Right lobe of liver (tissue), 6 donors: ENCODE data around the gene CDC42BPG. TPM values are rescaled to one million over a fixed set of nuclear protein-coding genes. Genes with fewer than 3 reads are reported as not detected.

Source experiments
- ATAC-seq, 4 donors: fragments of 200-7000 bp; cut with Tn5 transposase; one replicate each; pipeline ENCODE4 v1.9.1; 2020; ENCODE audit warnings: mild to moderate bottlenecking in 4 of 4, moderate library complexity in 4 of 4
- DNase-seq, 3 donors: peaks; one replicate each; pipeline ENCODE4 v3.0.0-alpha.2; 2020
- H3K27ac ChIP-seq, 3 donors: fragments of 200-600 bp; one replicate each; pipeline ENCODE4 v1.8.0; 2022
- H3K27me3 ChIP-seq, 2 donors: fragments of 200-600 bp; one replicate each; pipeline ENCODE4 v1.8.0; 2022
- H3K36me3 ChIP-seq, 4 donors: fragments of 200-600 bp; sonication (generic) in 1 of 4; one replicate each; pipeline versions ENCODE4 v1.5.1 to v1.8.0; 2017 to 2022; ENCODE audit warnings: control low read depth in 1 of 4
- H3K4me1 ChIP-seq, 4 donors: fragments of 200-600 bp; sonication (generic) in 1 of 4; one replicate each; pipeline versions ENCODE4 v1.5.1 to v1.8.0; 2017 to 2022; ENCODE audit warnings: control low read depth in 1 of 4
- H3K4me3 ChIP-seq, 3 donors: fragments of 200-600 bp; one replicate each; pipeline ENCODE4 v1.8.0; 2022
- H3K9me3 ChIP-seq, 4 donors: fragments of 200-600 bp; sonication (generic) in 1 of 4; one replicate each; pipeline versions ENCODE4 v1.5.1 to v1.8.0; 2017 to 2022; ENCODE audit warnings: control low read depth in 1 of 4
- POLR2A ChIP-seq: fragments of 450-650 bp; IDR thresholded peaks from one replicate; pipeline ENCODE4 v1.6.1; 2017; ENCODE audit warnings: antibody characterized with exemption, mild to moderate bottlenecking
- WGBS: methylation state at CpG from one replicate; pipeline ENCODE4 v1.1.6; 2018; ENCODE audit warnings: low coverage, low lambda C conversion rate; ENCODE audit not compliant: insufficient coverage; ENCODE audit errors: missing lambda C conversion rate; 5-methylcytosine and 5-hydroxymethylcytosine counted together
- intact Hi-C, 2 donors: fragments of 100-400 bp; cut with DNase I; formaldehyde crosslinking; loops; one replicate each; pipeline versions ENCODE4 v1.11.2 to v1.14.1; 2022
- total RNA-seq, 6 experiments: library from RNA; depleted of rRNA in 2 of 6; stranded (reverse); fragments of >200 nt in 2 of 6; fragmentation: NEBNext Ultra II Directional in 3 of 6; extraction: Animal tissue kit (Norgen Biotek cat#: 25700) in 3 of 6; gene quantifications; one replicate each; pipeline versions ENCODE4 v1.1.0 to v1.2.4, GENCODE V29; 2016 to 2023
- TF ChIP-seq, protein P1 (sequence below), 4 donors: fragments of 200-600 bp in 3 of 4; fragments of 450-650 bp in 1 of 4; IDR thresholded peaks; one replicate each; pipeline versions ENCODE4 v1.5.1 to v1.8.0; 2016 to 2022; ENCODE audit warnings: antibody characterized with exemption in 4 of 4, mild to moderate bottlenecking in 2 of 4
- donor health status: DM: no; HTN: yes; CAD: no.
- donor health status: DM: no; HTN: no; CAD: no.
- donor health status: DM: no; HTN: no; CAD: no.
- donor health status: DM: no; HTN: yes; CAD: no.
- donor health status: DM: no; HTN: yes; CAD: no.

The CDC42BPG gene
- total RNA-seq, 6 experiments from 2014 or later, result 0.63 to 1.1 (median 0.99) TPM

DNA sequence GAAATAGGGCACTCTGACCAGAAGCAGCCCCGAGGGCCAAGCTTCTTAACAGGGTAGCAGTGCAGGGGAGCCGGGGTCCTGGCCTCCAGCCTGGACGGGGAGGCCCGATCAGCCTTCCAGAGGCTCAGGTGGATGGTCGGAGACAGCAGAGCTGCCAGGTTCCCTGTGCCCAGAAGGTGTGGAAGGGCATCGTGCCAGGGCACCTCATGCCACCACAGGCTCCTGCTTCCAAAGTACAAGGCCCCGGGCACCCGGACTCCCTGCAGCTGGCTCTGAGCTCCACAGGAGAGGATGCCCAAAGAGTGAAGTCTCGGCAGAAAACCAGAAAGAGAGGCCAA is 19.7 kb upstream of the CDC42BPG start:
- Histone ChIP-seq H3K27ac (peak overlapping the region; percentile 49 to 60 (median 52)), H3K27me3 (no peaks in the 10 kb centered on the region), H3K36me3 (no peaks in the 10 kb centered on the region), H3K4me3 (no peak overlapping the region), H3K9me3 (no peaks in the 10 kb centered on the region), H3K4me1 (peaks cover 0 to 27% (median 17%) of the 10 kb centered on the region in 4 donors)
- ATAC-seq (peak; percentile 73 to 87 (median 86)), DNase-seq (peak; percentile 76 to 93 (median 91))
- no CpG with 5 or more reads among the region's 9 CpGs for WGBS
- no peak for TF ChIP-seq POLR2A
- TF ChIP-seq, protein P1, sequence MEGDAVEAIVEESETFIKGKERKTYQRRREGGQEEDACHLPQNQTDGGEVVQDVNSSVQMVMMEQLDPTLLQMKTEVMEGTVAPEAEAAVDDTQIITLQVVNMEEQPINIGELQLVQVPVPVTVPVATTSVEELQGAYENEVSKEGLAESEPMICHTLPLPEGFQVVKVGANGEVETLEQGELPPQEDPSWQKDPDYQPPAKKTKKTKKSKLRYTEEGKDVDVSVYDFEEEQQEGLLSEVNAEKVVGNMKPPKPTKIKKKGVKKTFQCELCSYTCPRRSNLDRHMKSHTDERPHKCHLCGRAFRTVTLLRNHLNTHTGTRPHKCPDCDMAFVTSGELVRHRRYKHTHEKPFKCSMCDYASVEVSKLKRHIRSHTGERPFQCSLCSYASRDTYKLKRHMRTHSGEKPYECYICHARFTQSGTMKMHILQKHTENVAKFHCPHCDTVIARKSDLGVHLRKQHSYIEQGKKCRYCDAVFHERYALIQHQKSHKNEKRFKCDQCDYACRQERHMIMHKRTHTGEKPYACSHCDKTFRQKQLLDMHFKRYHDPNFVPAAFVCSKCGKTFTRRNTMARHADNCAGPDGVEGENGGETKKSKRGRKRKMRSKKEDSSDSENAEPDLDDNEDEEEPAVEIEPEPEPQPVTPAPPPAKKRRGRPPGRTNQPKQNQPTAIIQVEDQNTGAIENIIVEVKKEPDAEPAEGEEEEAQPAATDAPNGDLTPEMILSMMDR (IDR thresholded peaks at IDR 0.05), result no peak
- intact Hi-C loops, result no loop called here

DNA sequence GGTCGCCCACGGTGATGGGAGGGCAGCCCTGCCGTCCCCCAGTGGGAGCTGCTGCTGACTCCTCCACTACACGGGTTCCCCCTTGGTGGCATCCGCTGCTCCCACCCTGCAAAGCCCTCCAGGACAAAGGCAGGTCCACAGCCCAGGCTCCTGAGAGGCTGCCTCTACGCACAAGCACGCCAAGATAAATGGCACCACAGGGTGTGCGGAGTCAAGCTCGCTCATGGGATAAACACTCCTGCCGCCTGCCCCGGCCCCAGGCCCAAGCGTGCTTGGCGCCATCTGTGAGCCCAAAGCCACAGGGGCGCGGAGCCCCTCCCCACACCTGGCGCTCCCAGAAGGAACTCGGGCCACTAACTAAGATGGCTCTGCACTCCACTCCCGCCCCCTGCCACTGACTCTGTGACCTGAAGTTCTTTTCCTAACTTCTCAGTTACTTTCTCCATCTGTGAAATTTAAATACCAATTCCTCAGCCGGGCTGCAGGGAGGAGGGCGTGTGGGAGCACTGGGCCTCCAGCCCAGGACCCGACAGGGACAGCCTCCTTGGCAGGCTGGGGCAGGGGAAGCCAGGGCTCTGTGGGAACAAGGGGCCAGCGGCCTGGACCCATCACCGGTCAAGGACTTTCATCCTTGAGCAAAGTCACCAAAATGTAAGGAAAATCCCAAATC is 19.1 kb upstream of the CDC42BPG start:
- Histone ChIP-seq H3K27ac (peak overlapping the region; percentile 49 to 60 (median 52)), H3K4me1 (peaks cover 0 to 26% (median 16%) of the 10 kb centered on the region in 4 donors), H3K27me3 (no peaks in the 10 kb centered on the region), H3K9me3 (no peaks in the 10 kb centered on the region), H3K36me3 (no peaks in the 10 kb centered on the region), H3K4me3 (no peak overlapping the region)
- DNase-seq, result peak in 1 of 3 donors; percentile 53
- no peak for TF ChIP-seq POLR2A
- TF ChIP-seq, protein P1 (IDR thresholded peaks at IDR 0.05), result no peak
- intact Hi-C loops, result no loop called here
- WGBS, result 71% methylated on average over 6 of the region's 23 CpGs
- ATAC-seq, result peak; percentile 4 to 24 (median 8)

DNA sequence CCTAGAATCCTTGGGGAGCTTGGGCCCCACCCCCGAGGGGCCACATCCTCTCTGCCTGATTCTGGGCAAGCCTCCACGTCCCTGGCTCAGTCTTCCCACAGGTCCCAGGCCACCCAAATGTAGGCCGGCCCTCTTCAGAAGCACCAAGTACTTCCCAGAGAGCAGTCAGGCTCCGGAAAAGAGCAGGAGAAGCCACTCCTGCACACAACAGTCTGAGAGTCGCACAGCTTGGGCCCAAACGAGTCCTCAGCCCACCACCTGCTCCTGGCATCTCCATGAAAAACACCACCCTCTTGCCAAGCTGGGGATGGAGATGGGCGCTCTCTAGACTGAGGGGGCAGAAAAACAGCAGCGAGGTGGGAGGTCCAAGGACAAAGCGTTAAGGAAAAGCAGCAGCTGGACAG is 18.5 kb upstream of the CDC42BPG start:
- Histone ChIP-seq H3K27ac (peak overlapping the region in 2 of 3 donors; percentile 52 to 60), H3K4me3 (no peak overlapping the region), H3K4me1 (peaks cover 0 to 26% (median 16%) of the 10 kb centered on the region in 4 donors), H3K27me3 (no peaks in the 10 kb centered on the region), H3K36me3 (no peaks in the 10 kb centered on the region), H3K9me3 (no peaks in the 10 kb centered on the region)
- TF ChIP-seq POLR2A, result no peak
- TF ChIP-seq, protein P1 (IDR thresholded peaks at IDR 0.05), result no peak
- intact Hi-C loops, result no loop called here
- 84% methylated on average over 6 of the region's 9 CpGs for WGBS
- no peak for ATAC-seq
- no peak for DNase-seq

DNA sequence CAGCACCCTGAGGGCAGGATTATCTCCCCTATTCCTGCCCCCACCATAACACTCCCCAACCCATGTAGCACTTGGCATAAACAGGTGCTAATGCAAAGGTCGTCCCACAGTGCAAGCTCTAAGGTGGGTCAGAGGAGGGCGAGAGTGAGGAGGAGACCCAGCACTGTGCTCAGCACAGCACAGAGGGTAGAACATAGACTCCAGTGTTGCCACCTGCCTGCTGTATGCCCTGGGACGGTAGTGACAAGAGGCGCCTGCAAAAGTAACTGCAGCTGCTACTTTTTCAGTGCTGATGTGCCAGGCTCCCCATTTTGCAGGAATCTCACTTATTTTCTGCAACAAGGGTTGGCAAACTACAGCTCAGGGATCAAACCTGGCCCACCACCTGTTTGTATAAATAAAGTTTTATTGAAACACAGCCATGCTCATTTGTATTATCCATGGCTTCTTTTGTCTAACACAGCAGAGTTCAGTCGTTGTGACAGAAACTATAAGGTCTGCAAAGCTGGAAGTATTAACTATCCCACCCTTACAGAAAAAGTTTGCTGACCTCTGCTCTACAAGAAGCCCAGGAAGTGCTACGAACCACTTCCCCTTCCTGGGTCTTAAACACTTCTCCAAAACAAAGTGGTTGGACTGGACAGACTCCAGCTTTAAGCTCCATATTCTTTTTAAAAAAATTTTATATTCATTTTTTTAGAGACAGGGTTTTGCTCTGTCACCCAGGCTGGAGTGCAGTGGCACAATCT is 16.9 kb upstream of the CDC42BPG start:
- Histone ChIP-seq H3K4me3 (no peak overlapping the region), H3K9me3 (no peaks in the 10 kb centered on the region), H3K4me1 (peaks cover 0 to 39% (median 19%) of the 10 kb centered on the region in 4 donors), H3K27ac (peak overlapping the region in 1 of 3 donors; percentile 13), H3K36me3 (peaks cover 0 to 6% (median 0%) of the 10 kb centered on the region in 4 donors), H3K27me3 (no peaks in the 10 kb centered on the region)
- ATAC-seq (peak in 1 of 4 donors; percentile 3), DNase-seq (no peak)
- TF ChIP-seq, protein P1 (IDR thresholded peaks at IDR 0.05), result no peak
- no peak for TF ChIP-seq POLR2A
- WGBS, result 62% methylated on average over 2 of the region's 6 CpGs
- intact Hi-C loops, result no loop called here
